GM03348 (cell line): ENCODE data around the gene GTF2H1.
"Not testable (repeated sequence)": the region's sequence is repeated elsewhere in the genome, so short reads cannot be mapped to it uniquely, and the experiment has no call there.

ENCODE experiments used
- DNase-seq: peaks from one replicate; pipeline ENCODE4 v3.0.0; 2012; ENCODE audit warnings: low spot score

GTF2H1 gene

DNA sequence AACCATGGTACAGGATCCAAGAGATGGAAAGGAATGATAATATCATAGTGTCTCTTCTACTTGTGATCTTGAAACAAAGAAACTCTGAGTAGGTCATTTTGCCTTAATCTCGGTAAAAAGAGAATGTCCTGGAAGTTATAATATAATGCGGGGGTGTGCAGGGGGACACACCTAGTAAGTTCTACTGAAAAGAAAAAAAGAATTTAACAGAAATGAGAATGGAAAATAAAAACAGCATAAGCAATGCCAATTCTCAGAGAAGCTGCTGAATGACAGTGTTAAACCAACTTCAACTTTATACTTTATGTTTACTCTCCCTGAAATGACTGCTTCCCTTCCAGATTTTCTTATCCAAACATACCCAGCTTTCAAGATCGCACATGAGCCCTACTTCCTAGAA lies 2.5 kb upstream of the GTF2H1 start:
- DNase-seq, result no peak

DNA sequence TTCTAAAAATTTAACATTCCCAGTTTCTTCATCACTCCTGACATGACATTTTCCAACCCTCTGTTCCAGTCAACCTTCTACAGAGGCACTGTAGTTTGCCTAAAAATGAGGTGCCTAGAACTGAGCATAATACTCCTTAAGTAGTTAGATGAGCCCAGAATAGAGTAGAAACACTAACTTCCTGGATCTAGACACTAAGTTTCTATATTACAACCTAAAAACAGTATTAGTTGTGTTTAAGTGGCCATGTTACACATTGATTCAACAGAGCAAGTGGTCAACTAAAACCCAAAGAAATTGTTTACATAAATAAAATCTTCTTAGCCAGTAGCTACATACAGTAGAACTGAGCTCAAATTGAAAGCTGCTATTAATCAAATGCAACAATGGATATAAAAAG lies 1.8 kb upstream of the GTF2H1 start:
- DNase-seq, result no peak

DNA sequence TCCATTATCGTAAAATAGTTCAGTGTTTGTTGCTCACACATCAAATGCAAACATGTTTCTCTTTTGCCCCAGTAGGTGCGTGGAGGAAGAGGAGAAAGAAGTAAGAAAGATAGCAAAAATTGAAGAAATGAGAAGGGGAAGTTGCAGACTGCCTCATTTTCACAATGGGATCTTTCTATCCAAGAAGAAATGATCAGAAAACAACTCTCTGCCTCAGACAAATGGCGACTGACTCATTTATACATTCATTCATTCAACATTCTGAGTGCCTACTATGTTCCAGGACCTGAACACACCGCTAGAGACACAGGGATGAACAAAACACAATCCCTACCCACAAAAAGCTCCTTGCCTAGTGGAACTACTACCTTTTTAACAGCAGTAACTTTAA lies 794 bp upstream of the GTF2H1 start:
- no peak for DNase-seq

DNA sequence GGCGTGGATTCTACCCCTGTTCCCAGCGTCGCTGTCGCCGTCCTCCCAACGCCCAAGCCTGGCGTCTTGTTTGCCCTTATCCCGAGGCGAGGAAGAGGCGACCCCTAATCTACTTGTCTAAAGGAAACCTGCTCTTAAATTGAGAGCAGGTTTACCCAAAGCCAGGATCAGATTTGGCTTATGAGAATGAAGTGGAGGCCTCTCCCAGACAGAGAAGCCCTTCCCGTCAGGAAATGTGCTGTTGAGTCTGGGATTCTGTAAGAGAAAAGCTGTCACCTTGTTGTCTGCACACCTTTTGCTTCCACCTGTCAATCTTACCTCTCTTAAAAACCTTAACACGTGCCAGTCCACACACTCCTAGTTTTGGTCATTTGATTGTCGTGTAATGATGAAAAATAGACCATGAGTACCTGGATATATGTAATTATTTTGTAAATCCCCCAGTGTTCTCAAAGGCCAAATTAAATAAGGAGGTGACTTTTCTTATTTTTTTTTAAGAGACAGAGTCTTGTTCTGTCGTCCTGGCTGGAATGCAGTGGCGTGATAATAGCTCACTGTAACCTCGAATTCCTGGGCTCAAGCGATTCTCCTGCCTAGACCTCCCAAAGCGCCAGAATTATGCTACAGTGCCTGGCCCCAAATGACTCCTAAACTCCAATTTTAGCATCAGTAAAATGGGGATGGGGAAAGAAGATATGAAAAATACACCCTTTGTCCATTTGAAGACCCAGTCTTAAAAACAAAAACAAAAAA lies 627 bp downstream of the GTF2H1 start:
- DNase-seq, result no peak

DNA sequence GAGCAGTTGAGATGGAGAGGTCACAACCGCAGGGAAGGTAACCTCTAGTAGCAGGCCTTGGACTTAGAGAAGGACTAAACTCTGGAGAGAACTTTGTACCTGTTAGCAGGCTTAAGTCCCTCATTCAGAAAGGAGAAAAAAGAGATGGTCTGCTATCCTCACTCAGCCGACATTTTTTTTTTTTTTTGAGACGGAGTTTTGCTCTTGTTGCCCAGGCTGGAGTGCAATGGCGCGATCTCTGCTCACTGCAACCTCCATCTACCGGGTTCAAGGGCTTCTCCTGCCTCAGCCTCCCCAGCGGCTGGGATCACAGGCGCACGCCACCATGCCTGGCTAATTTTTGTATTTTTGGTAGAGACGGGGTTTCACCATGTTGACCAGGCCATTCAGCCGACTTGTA lies 1.5 kb downstream of the GTF2H1 start:
- not testable (repeated sequence) for DNase-seq

DNA sequence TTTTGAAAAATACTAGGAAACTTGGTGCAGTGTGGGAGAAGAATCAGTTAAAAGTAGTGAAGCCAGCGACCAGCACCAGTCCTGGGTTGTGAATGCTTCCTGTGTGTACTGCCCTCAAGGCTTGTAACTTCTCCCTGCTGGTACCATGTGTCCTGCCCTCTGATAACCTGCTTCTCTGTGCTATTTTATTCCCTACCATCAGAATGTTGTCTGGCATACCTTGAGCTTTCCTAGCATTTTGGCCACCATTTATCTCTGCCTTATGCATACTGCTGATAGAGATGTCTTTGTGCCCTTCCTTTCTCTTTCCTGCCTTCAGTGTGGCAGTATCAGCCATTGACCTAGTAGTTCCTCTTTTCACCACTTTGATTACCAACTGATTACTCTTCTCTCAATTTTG lies 2.0 kb downstream of the GTF2H1 start:
- DNase-seq, result no peak

DNA sequence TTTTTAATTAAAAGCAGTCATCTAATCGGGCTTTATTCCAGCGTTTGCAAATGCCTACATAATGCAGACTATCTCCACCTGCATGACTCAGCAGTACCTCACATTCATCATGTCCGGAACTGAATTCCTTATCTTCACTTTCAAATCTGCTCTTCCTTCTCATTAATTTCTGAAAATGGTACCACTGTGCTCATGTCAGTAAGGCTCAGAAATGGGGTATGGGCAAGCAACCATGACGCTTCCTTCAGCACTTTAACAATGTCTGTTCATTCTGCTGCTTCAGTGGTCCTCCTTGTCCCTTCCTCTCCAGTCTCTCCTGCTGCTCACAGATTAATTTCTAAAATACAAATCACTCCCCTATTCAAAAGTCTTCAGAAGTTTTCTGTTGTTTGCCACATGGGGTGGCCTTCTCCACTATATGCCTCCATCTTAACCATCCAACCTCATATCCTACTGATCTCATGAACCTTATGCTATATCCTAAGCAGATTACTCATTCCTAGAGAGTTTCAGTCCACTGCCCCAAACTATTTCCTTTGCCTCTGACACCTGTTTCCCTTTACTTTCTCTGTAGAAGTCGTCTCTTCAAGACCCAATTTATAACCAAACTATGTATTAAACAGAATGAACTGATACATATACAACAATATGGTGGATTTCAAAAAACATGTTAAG lies 7.0 kb downstream of the GTF2H1 start:
- no peak for DNase-seq

DNA sequence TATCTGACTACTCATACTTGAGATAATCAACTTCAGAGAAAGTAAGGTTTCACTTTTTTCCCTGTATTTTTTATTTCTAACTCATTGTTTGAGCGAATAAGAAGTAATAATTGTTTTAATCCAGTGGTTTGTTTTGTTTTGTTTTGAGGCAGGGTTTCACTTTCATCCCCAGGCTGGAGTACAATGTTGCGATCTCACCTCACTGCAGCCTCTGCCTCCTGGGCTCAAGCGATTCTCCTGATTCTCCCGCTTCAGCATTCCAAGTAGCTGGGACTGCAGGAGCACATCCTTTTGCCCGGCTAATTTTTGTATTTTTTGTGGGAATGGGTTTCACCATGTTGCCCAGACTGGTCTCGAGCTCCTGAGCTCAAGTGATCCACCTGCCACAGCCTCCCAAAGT lies 8.6 kb downstream of the GTF2H1 start:
- no peak for DNase-seq

DNA sequence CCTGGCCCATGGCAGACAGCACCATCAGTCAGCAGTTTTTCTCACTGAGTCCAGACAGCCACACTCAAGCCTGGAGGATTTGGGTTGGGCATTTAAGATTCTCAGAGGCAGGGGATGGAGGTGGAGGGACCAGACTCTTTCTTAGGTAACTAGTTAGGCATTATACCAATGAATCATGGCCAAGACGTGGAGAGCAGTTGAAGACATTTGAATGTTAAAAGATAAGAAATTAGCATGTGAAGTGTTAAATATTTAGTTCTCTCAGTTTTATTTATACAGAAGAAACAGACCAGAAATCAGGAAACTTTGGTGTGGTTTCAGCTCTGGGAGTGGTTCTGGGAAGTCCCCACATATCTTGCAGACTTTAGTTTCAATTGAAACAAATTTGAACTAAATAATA lies 9.9 kb downstream of the GTF2H1 start:
- DNase-seq, result no peak

DNA sequence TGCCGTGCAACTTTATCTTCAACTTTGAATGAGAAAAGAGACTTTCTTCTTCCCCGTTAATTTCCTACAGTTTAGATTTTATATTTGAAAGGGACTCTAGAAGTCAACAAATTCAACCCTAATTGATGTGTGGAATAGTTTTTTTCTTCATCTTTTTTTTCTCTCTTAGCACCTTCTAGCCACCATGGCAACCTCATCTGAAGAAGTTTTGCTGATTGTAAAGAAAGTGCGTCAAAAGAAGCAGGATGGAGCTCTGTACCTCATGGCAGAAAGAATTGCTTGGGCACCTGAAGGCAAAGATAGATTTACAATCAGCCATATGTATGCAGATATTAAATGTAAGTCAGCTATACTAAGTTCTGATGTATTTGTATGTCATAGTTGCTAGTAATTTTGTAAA lies 10.5 kb downstream of the GTF2H1 start:
- DNase-seq, result no peak

DNA sequence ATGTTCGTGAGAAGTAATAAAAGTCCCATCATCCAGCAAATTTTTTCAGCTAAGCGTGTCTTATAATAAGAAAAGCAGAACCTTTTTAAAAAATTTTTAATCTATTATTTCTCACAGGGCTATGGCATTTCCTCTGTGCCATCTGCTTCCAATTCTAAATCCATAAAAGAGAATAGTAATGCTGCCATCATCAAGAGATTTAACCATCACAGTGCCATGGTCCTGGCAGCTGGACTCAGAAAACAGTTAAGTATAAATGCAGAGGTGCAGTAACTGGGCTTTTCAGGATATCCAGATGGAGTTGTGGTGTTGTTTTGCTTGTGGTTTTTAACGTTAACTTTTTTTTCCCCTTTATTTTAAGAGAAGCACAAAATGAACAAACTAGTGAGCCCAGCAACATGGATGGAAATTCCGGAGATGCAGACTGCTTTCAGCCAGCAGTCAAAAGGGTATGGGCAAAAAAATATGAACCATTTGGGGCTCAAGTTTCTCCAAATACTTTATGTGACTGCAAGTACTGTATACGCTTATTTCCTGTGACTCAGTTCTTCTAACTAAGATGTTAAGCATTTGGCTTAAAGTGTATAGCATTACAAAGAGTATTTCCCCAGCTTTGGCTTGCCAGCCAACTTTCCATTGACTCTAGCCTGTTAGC lies 25.2 kb downstream of the GTF2H1 start:
- peak; percentile 40 for DNase-seq

DNA sequence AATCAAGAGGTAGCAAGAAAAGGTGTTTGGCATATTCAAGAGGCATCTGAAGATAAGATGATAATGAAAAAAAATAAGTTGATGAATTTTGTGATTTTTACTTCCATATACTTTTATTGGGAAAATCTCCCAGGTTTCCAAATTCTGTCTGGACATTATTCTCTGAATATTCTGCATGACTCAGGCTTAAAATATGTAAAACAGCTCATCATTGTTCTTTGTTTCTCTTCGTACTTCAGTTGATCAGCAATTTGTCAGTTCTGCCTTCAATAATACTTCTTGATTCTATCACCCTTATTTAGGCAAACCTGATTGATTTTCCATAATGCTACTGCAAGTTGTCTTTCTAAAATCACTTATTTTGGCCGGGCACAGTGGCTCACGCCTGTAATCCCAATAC lies 30.2 kb downstream of the GTF2H1 start:
- DNase-seq, result peak; percentile 58

DNA sequence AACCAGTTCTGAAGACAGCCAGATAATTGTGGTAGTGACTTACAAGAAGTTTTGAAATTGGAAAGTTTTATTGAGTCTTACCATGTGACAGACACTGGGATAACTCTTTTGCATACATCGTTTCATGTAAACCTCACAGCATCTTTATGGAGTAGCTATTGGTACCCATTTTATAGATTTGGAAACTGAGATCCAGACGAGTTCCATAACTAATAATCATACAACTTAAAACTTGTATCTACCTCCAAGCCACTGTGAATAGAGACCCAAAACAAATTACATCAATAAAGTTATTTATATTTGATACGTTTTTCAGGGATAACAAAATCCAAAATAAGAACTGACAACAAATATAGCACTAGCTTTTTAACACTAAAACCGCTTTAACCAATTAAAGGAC lies 36.3 kb downstream of the GTF2H1 start:
- DNase-seq, result no peak

DNA sequence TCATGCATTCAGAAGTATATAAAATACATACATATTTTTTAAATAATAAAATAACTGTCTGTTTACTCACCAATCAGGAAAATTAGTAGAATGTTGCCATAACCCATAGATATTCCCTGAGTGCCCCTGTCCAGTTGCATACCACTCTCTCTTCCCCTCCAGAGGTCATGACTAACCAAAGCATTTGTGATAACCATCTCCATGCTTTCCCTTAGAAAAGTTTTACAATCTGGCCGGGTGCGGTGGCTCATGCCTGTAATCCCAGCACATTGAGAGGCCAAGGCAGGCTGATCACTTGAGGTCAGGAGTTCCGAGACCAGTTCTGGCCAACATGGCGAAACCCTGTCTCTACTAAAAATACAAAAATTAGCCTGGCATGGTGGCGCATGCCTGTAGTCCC lies 38.8 kb downstream of the GTF2H1 start:
- DNase-seq, result no peak

DNA sequence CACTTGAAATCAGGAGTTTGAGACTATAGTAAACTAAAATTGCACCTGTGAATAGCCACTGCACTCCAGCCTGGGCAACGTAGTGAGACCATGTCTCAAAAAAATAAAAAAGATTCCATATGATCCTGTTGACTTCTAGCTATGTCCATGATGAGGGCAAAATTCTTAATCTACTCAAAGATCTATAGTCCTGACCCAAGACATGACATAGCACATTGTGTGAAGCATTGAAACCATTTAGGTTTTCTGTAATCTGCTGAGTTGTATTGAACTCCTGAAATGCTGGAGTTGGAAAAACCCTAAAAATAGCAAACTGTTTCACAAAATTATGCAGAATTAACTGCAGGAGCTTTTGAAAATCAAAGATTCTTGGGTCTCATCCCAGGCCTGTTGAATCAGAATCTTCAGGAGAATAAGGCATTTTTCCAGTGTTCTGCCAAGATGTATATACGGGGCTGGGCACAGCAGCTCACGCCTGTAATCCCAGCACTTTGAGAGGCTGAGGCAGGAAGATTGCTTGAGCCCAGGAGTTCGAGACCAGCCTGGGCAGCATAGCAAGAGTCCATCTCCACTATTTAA lies 42.2 kb downstream of the GTF2H1 start:
- DNase-seq, result no peak

DNA sequence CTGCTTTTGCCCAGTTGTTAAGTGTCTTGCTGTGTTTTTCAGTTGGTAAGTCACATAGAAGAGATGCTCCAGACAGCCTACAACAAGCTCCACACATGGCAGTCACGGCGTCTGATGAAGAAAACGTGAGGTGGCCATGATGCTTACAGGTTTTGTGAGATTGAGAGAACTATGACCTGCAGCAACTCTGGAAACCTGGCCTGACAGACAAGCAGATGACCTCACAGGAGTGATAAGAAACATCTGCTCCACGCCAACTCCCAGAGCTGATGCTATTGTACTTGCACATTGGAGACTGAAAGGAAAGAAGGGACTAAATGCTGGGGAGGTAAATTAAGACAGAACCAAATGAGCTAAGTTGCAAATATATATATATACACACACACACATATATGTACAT lies 43.4 kb downstream of the GTF2H1 start:
- DNase-seq, result no peak

DNA sequence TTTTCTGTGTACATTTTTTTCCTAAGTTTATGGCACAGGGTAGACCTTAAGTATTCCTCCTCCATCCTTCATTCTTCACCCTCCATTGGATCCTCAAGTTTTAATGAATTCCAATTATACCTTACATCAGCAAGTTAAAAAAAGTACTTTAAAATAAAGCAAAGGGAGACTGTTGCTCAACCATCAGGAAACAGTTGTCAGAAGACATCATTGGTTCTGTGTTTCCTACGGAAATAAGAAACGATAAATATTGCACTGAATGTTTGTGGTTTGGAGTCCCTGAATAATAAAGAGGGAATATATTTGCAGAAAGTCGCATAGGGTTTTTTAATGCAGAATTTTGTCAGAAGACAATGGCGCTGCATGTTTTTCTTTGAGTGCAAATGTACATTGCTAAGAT lies 43.9 kb downstream of the GTF2H1 start:
- DNase-seq, result no peak

DNA sequence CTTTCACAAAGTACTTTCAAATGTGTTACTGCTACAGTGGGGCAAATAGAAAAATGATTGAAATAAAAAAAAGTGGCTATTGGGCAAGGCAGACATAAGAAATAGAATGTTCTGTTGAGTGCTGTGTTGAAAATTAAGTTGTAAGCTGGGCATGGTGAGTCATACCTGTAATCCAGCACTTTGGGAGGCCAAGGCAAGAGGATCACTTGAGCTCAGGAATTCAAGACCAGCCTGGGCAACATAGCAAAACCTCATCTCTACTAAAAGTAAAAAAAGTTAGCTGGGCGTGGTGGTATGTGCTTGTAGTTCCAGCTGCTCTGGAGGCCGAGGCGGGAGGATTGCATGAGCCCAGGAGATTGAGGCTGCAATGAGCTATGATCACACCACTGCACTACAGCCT lies 45.1 kb downstream of the GTF2H1 start:
- no peak for DNase-seq

DNA sequence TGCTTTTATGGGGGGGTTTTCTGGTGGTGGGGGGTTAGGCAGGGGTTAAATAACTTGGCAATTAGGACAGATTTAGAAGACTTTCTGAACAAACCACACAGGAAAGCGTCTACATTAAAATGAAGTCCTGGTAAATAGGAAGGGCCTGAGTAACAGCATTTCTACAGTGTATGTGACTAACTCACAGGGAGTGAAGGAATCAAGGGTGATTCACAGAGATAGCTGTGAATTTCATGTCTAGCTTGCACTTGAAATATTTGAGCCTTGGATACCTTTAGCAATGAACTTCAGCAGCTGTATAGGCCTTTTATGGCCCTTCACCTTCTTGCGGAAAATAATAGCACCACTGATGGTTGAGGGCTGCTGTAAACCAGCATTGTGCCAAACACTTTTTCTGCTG lies 45.9 kb downstream of the GTF2H1 start:
- DNase-seq, result peak; percentile 64

DNA sequence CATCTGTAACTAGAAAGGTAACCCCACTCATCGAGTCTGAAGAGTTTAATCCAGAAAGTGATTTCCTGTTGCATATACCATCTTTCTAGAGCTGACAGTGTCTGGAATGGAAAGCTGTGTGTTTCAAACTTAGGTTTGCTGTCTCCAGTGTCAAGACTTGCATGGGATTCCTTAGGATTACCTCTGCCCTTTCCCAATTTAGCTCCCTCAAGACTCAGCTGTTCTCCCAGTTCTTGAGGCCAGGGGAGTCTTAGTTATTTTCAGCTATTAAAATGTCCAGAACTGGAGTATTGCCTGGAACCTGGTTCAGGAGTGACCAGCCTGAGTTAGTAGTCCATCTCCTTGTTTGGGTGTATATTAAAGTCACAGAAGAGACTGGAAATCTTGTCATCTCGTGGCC lies 47.0 kb downstream of the GTF2H1 start:
- DNase-seq, result no peak

DNA sequence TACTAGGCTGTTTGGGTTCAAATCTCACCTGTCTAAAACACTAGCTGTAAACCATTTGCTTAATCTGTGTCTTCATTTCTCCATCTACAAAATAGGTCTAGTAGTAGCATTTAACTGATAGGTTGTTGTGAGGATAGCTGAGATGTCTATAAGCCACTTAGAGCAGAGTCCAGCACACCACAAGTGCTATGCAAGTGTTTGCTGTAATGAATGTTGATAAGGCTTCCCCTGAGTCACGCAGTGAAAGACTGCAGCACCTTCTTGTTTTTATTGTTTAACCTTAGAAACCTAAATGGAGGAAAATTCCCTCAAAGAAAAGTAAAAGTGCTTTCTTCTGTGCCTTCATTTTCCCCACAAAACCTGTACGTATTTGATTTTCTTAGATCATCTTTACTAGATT lies 48.9 kb downstream of the GTF2H1 start:
- no peak for DNase-seq

DNA sequence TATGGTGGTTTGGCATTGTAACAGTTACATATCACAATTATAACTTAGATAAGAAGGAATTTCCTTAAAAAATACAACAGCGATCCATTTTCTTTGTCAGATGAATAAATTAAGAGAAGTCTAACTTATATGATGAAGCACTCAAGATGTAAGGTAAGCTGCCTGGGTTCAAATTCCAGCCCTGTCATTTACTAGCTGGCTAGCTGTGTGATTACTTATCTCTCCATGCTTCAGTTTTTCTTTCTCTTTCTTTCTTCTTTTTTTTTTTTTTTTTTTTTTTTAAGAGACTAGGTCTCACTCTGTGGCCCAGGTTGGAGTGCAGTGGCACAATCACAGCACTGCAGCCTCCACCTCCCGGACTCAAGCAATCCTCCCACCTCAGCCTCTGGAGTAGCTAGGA lies 49.8 kb downstream of the GTF2H1 start:
- no peak for DNase-seq

DNA sequence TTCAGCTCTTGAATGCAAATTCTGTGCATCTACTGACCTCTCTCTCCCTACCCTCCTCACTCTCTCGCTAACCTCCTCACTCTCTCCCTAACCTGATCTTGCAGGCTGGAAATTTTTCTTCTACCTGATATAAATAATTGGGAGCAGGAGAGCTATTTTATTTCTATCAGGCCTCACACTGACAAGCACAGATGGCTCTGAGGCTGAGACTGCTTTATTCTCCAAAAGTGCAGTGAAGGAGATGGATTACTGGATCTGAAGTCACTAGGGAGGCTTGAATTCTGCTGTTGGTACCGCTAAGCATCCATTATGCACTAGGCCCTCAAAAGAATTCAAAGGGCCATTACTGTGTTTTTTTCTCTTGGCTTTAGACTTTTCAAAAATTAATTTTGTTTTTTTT lies 52.6 kb downstream of the GTF2H1 start:
- no peak for DNase-seq
